Nucleus accumbens (tissue), 56 donors: ENCODE data around the gene TCHH.
A peak's percentile ranks its signal among the peaks of the same experiment; 100 is the strongest.
"Not testable (repeated sequence)": the region's sequence is repeated elsewhere in the genome, so short reads cannot be mapped to it uniquely, and the experiment has no call there.

Experiments used
- DNase-seq, 56 donors: peaks; one replicate each; lab custom pipeline; 2025; lab: John Stamatoyannopoulos, UW

TCHH gene

GRCh38 chr1:152112101-152112884 lies 3.0 kb downstream of the TCHH start:
- peak in 8 of 56 donors; percentile 5 to 60 (median 26) for DNase-seq

- DNase-seq = peak in 18 of 56 donors; percentile 7 to 60 (median 26)
Observed at GRCh38 chr1:152111515-152111968, 3.7 kb downstream of the TCHH start.

GRCh38 chr1:152110860-152111514 lies 4.3 kb downstream of the TCHH start:
- peak in 10 of 56 donors; percentile 8 to 54 (median 34) for DNase-seq

- DNase-seq = peak in 14 of 56 donors; percentile 10 to 43 (median 30)
Observed at GRCh38 chr1:152110365-152110859, 4.8 kb downstream of the TCHH start.

- no peak for DNase-seq
Observed at GRCh38 chr1:152109998-152110294, 5.3 kb downstream of the TCHH start.

GRCh38 chr1:152109231-152109997 lies 5.8 kb downstream of the TCHH start:
- no peak for DNase-seq

GRCh38 chr1:152108882-152109222 lies 6.4 kb downstream of the TCHH start:
- no peak for DNase-seq

GRCh38 chr1:152107984-152108881 lies 7.0 kb downstream of the TCHH start:
- no peak for DNase-seq

- DNase-seq = no peak
Observed at GRCh38 chr1:152107031-152107983, 7.9 kb downstream of the TCHH start.

- no peak for DNase-seq
Observed at GRCh38 chr1:152104854-152105253, 10.4 kb downstream of the TCHH start.

- DNase-seq = no peak
Observed at GRCh38 chr1:152096931-152097330, 18.3 kb downstream of the TCHH start.

- DNase-seq = no peak
Observed at GRCh38 chr1:152089014-152089674, 26.1 kb downstream of the TCHH start, which contains the start of gene TCHHL1. Gene TCHHL1, minus strand, starts transcription at chr1:152089064. Its CDS starts 921 bp downstream, at chr1:152088143.

- DNase-seq = no peak
Observed at GRCh38 chr1:152086760-152087159, 28.5 kb downstream of the TCHH start.

- DNase-seq = no peak
Observed at GRCh38 chr1:152084853-152085252, 30.4 kb downstream of the TCHH start.

- DNase-seq = not testable (repeated sequence)
Observed at GRCh38 chr1:152081026-152081425, 34.2 kb downstream of the TCHH start.

GRCh38 chr1:152080494-152080893 lies 34.8 kb downstream of the TCHH start:
- DNase-seq = not testable (repeated sequence)

- no peak for DNase-seq
Observed at GRCh38 chr1:152078831-152079441, 36.3 kb downstream of the TCHH start.

- no peak for DNase-seq
Observed at GRCh38 chr1:152072311-152072710, 42.9 kb downstream of the TCHH start.
